Panc1 (cell line): ENCODE data around the gene TBC1D2B. TPM values are rescaled to one million over a fixed set of nuclear protein-coding genes. Genes with fewer than 3 reads are reported as not detected.

ENCODE experiments used
- ATAC-seq: fragments of 200-7000 bp; cut with Tn5 transposase; 2 replicates; pipeline ENCODE4 v1.9.1; 2020; ENCODE audit warnings: mild to moderate bottlenecking, moderate library complexity
- BruUV-seq: library from RNA; stranded (reverse); fragments of 400-500 nt; replicated peaks from 2 replicates; lab custom pipeline; 2021; lab: Mats Ljungman, UMichigan
- CTCF ChIA-PET: fragments of 300-600 bp; sonication (Branson Sonifier 250); formaldehyde crosslinking; loops from one replicate; lab custom pipeline; 2022; ENCODE audit warnings: antibody characterized with exemption; lab: Charles Lee
- POLR2A ChIA-PET: fragments of 300-600 bp; sonication (Branson Sonifier 250); formaldehyde crosslinking; loops from one replicate; lab custom pipeline; 2022; ENCODE audit warnings: antibody characterized with exemption; lab: Charles Lee
- DNase-seq: peaks from one replicate; pipeline ENCODE4 v3.0.0-alpha.2; 2010; ENCODE audit warnings: low read depth, low spot score
- H3K27ac ChIP-seq: 2 replicates; pipeline ENCODE4 v1.5.1; 2011; ENCODE audit warnings: mild to moderate bottlenecking, low read length, inconsistent platforms
- H3K27me3 ChIP-seq: fragments of 200-500 bp; sonication (Bioruptor generic); 2 replicates; pipeline ENCODE4 v1.6.0; 2014; ENCODE audit warnings: low read length, inconsistent platforms; ENCODE audit not compliant: control insufficient read depth, insufficient read depth
- H3K36me3 ChIP-seq: fragments of 200-500 bp; sonication (Bioruptor generic); 2 replicates; pipeline ENCODE4 v1.5.1; 2014; ENCODE audit warnings: inconsistent platforms, mild to moderate bottlenecking, low read length, moderate library complexity; ENCODE audit not compliant: control insufficient read depth, insufficient read depth
- H3K4me1 ChIP-seq: 2 replicates; pipeline ENCODE4 v1.5.1; 2011; ENCODE audit warnings: inconsistent platforms, mild to moderate bottlenecking, low read length, moderate library complexity; ENCODE audit not compliant: control insufficient read depth, insufficient read depth
- H3K4me3 ChIP-seq, 2 experiments: 2 replicates each; pipeline ENCODE4 v1.5.1; 2011 to 2012; ENCODE audit warnings: low read depth in 2 of 2, low read length in 2 of 2, mild to moderate bottlenecking in 2 of 2, inconsistent platforms in 1 of 2, moderate library complexity in 1 of 2
- H3K9me3 ChIP-seq: fragments of 200-500 bp; sonication (Bioruptor generic); 2 replicates; pipeline ENCODE4 v1.5.1; 2014; ENCODE audit warnings: low read depth, mild to moderate bottlenecking, inconsistent platforms, low read length, moderate library complexity; ENCODE audit not compliant: control insufficient read depth, insufficient read depth
- CTCF ChIP-seq: fragments of 450-650 bp; IDR thresholded peaks from 2 replicates; pipeline ENCODE4 v1.5.1; 2017; ENCODE audit warnings: mild to moderate bottlenecking
- POLR2AphosphoS5 ChIP-seq: IDR thresholded peaks from 2 replicates; pipeline ENCODE4 v1.6.1; 2012; ENCODE audit warnings: mild to moderate bottlenecking, low read depth, low read length, moderate library complexity
- REST ChIP-seq, 2 experiments: IDR thresholded peaks; 2 replicates each; pipeline ENCODE4 v1.6.1; 2011 to 2012; ENCODE audit warnings: low read depth in 2 of 2, control low read depth in 1 of 2, low read length in 1 of 2, mild to moderate bottlenecking in 1 of 2, moderate library complexity in 1 of 2; ENCODE audit not compliant: insufficient read depth in 1 of 2
- SIN3A ChIP-seq: IDR thresholded peaks from 2 replicates; pipeline ENCODE4 v1.6.1; 2012; ENCODE audit warnings: low read depth, mild to moderate bottlenecking, low read length, moderate library complexity, borderline replicate concordance; ENCODE audit not compliant: insufficient read depth
- TCF7L2 ChIP-seq: IDR thresholded peaks from 2 replicates; pipeline ENCODE4 v1.6.1; 2011; ENCODE audit warnings: mild to moderate bottlenecking, low read depth, low read length, inconsistent platforms
- in situ Hi-C: cut with HindIII; loops from 2 replicates; pipeline ENCODE4 v1.10.0; 2016; ENCODE audit warnings: low sequenced_read_pairs, low pct_unique_long_range_greater_than_20kb
- intact Hi-C: fragments of 100-400 bp; cut with micrococcal nuclease; formaldehyde crosslinking; loops from one replicate; pipeline ENCODE4 v1.10.0; 2022; ENCODE audit not compliant: unreplicated experiment
- total RNA-seq: library from RNA; stranded (reverse); gene quantifications from one replicate; pipeline ENCODE4 v1.2.1, GENCODE V29; 2021; ENCODE audit not compliant: unreplicated experiment

The TBC1D2B gene
- total RNA-seq, 1 experiment from 2014 or later = 59.3 TPM

DNA sequence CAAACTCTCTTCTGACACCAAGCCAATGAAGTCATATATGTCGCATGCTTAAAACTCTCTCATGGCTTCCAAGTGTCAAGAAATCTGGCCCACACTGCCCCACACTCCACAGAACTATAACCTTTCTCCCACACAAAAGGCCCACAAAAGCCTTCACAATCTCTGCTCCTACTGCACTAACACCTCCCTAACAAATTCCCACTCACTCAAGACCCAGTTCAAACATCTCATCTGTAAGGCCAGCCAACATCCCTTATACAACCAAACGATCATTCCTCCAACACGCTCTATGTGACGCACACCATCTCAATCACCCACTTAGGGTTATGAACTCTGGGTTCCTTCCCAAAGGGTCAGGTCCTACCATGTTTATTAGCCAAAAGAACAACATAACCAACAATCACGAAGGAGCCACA lies 13.5 kb downstream of the TBC1D2B start:
- H3K4me1 ChIP-seq = peaks cover 86% of the 10 kb centered on the region
- CTCF ChIA-PET = no interaction called here
- TF ChIP-seq REST (IDR thresholded peaks at IDR 0.05; ENCODE audit: insufficient read depth in 1 of 2, low read depth in 2 of 2, low read length in 1 of 2) (no peak), POLR2AphosphoS5 (no peak), CTCF (no peak), TCF7L2 (no peak), SIN3A (no peak)
- peak overlapping the region; percentile 96 for H3K27ac ChIP-seq
- DNase-seq = no peak
- POLR2A ChIA-PET = no interaction called here
- in situ Hi-C loops = no loop called here
- ATAC-seq = no peak
- no peaks in the 10 kb centered on the region for H3K9me3 ChIP-seq
- no peaks in the 10 kb centered on the region for H3K36me3 ChIP-seq
- no peaks in the 10 kb centered on the region for H3K27me3 ChIP-seq
- no TSS peak for BruUV-seq
- intact Hi-C loops = no loop called here
- H3K4me3 ChIP-seq = no peak overlapping the region

DNA sequence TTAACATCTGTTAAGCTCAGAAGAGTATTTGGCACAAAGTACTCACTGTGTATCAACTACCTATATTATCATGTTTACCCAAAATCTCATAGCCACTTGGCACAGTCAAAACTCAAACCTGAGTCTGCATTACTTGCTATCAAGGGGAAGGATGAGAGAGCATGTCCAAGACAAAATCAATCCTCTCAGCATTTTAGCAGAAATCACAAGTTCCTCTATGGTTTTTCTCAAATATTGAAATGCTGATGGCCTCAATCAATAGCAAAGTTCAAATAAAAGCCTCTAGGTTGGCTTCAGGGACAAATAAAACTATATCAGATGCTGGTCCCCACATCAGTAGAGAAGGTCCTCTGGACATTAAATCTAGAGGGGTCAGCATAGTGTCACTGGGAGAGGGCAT lies 14.3 kb downstream of the TBC1D2B start:
- ATAC-seq (no peak), DNase-seq (no peak)
- intact Hi-C loops (no loop called here), in situ Hi-C loops (no loop called here)
- no peaks in the 10 kb centered on the region for H3K9me3 ChIP-seq
- no peaks in the 10 kb centered on the region for H3K36me3 ChIP-seq
- H3K4me3 ChIP-seq = no peak overlapping the region
- ChIA-PET POLR2A (no interaction called here), CTCF (no interaction called here)
- H3K4me1 ChIP-seq = peaks cover 86% of the 10 kb centered on the region
- no TSS peak for BruUV-seq
- TF ChIP-seq POLR2AphosphoS5 (no peak), SIN3A (no peak), TCF7L2 (no peak), REST (IDR thresholded peaks at IDR 0.05; ENCODE audit: insufficient read depth in 1 of 2, low read depth in 2 of 2, low read length in 1 of 2) (no peak), CTCF (no peak)
- H3K27me3 ChIP-seq = no peaks in the 10 kb centered on the region
- H3K27ac ChIP-seq = peak overlapping the region; percentile 96
